ENCODE measurements around the gene NAAA.
A peak's percentile ranks its signal among the peaks of the same experiment; 100 is the strongest.
"Not testable (repeated sequence)": the region's sequence is repeated elsewhere in the genome, so short reads cannot be mapped to it uniquely, and the experiment has no call there.

NAAA gene

DNA sequence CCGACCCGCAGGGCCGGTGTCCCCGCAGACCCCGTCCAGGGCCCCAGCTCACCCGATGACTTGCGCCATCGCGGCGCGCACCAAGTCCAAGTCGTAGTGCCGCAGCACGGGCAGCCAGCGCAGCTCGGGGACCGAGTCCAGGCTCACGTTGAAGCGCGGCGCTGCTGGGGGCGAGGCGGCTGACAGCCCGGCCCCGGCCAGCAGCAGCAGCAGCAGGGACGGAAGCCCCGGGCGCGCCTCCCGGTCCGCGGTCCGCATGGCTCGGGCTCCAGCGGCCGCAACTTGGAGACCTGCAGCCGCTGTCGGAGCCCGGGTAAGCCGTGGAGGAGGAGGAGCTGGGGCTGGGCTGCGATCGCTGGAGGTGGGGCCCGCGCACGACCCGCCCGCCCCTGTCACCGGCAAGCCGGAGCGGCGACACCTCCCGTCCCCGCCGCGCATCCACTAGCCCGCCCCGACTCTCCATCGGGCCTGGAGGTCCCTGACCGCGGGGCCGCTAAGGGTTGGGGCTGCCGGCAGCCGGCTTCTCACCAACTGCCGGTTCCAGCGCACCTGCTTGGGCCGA is at the start of gene NAAA:
Gene NAAA, minus strand, starts transcription at position 322 of the 562 bp plus-strand sequence. Its CDS starts 64 bp downstream, at position 258.
- DNase-seq (ENCODE audit: low read depth): peak; percentile 14

DNA sequence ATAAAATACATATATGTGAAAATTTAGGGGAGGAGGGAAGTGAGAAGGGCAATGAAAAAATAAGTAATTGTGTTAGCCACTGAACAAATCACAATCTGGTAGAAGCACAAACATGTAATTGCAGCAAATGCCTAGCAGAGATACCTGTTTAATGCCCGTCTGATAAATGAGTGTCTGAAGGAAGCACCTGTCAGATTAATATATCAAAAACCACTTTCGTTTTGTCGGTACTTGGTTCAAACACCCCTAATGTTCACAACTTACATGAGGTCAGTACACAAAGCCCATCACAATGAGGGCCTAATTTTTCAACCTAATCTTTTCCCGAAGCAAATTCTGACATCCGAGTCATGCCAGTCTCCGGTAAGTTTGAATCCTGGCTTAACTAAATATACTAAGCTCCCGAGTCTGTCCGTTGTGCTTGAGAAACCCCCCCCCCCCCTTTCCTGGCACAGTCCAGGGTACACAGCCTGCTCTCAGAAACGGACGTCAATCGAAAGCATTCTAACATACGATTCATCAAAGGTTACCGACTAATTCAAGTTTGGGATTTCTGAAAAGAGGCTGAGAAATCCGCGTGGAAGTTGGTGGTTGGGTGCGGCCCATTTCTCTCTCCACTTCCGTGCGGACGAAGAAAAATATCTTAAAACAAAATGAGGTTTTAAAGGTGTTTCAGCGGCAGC is 49.2 kb upstream of the NAAA start:
- no peak for DNase-seq (ENCODE audit: low read depth)

DNA sequence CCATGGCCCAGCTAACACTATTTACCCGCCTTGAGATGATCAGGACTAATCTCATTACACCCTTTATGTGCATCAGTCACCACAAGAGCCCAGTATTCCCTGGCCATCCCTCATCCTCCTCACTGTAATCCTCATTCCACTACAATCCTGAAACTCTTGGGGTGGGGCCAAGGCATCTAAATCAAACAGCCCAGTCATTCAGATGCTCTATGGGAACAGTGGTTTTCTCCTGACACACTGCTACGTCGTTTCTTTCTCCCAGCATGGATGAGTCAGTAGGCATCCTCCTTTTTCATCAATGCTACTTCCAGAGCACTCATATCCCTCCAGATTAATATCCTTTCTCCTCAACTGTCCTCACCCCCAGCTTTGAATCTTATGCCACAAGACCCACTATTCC is 44.3 kb upstream of the NAAA start:
- DNase-seq (ENCODE audit: low read depth): no peak

DNA sequence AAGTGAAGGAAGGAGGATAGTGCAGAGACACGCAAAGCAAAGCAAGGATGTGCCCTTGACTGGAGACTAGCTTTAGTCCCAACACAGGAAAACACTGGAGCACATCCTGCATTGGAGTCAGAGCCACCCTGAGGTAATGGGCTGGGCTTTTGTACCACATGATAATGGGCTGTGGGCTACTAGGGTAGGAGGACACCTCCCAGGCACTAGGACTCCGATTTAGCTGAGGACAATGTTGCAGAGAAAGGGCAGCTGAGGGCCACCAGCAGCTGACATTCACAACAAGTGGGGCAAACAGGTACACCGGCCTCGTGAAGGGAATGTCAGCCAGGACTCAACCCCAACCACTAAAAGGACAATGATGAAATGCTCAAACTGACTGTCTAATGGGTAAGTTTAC is 39.8 kb upstream of the NAAA start:
- no peak for DNase-seq (ENCODE audit: low read depth)

DNA sequence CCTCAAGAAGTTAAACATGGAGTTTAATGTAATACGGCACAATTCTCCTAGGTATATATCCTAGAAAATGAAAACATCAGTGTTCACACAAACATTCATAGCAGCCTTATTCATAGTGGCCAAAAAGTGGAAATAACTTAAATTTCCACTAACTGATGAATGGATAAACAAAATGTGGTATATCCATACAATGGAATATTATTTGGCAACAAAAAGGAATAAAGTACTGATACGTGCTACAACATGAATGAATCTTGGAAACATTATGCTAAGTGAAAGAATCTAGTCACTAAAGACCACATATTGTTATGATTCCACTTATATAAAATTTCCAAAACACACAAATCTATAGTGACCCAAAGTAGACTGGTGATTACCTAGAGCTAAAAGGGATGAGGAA is 35.4 kb upstream of the NAAA start:
- no peak for DNase-seq (ENCODE audit: low read depth)

DNA sequence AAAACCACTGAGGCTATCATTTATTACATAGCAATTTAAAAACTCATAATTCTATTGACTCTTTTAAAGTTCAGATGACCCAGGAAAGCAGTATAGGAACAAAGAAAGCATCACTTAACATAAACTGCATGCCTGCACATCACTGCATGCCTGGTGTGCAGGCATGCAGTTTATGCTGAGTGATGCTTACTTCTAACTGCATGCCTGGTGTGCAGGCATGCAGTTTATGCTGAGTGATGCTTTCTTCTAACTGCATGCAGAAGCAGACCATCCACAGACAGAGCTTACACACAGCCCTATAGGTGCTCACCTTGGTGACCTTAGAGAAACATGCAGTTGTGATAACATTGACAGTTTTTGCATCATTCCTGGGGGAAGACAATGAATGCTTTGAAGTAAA is 33.0 kb upstream of the NAAA start:
- DNase-seq (ENCODE audit: low read depth): no peak

DNA sequence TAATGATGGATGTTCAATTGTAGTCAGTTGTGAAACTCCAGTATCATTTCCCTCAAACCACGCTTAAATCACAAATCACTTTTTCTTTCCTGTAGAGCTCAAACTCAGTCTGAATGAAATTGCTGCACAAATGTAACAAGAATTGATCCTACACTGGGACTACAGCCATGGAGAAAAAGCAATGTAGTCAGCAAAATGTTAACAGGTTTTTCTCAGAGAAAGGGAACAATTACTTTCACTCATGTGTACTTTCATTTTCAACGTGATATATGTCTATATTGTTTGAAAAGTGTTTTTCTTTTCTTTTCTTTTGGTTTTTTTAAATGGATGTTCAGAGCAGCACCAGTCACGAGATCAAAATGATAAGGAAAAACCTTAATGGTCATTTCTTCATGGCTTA is 27.3 kb upstream of the NAAA start:
- DNase-seq (ENCODE audit: low read depth): no peak

DNA sequence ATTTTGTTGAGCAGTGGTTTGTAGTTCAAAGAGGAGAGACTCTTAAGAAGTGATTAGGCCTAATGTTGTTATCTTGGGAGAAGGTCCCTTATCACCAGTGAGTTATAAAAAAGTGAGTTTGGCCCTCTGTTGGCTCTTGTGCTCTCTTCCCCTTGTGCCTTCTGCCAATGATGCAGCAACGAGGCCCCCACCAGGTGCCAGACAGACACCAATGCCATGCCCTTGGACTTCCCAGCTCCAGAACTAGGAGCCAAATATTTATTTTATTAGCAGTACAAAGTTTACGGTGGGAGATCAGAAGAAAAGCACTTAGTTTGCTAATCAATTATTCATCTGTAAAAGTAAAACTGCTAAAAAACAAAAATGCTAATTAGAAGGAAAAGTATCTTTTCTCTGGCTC is 22.7 kb upstream of the NAAA start:
- no peak for DNase-seq (ENCODE audit: low read depth)

DNA sequence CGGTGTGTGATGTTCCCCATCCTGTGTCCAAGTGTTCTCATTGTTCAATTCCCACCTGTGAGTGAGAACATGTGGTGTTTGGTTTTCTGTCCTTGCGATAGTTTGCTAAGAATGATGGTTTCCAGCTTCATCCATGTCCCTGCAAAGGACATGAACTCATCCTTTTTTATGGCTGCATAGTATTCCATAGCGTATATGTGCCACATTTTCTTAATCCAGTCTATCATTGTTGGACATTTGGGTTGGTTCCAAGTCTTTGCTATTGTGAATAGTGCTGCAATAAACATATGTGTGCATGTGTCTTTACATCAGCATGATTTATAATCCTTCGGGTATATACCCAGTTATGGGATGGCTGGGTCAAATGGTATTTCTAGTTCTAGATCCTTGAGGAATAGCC is 21.3 kb upstream of the NAAA start:
- not testable (repeated sequence) for DNase-seq (ENCODE audit: low read depth)

DNA sequence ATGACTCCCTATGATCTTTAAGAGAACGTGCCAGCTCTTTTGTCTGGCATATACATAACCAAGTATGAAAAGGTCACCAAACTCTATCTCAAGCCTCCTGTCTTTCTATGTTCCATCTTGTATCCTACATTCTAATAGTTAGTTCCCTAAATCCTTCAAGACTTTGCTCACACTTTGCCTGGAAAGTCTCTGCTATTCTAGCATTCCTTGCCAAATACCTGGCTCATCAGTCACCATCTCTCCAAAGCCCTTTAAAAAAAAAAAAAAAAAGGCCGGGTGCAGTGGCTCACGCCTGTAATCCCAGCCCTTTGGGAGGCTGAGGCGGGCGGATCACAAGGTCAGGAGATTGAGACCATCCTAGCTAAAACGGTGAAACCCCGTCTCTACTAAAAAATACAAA is 17.7 kb upstream of the NAAA start:
- not testable (repeated sequence) for DNase-seq (ENCODE audit: low read depth)

DNA sequence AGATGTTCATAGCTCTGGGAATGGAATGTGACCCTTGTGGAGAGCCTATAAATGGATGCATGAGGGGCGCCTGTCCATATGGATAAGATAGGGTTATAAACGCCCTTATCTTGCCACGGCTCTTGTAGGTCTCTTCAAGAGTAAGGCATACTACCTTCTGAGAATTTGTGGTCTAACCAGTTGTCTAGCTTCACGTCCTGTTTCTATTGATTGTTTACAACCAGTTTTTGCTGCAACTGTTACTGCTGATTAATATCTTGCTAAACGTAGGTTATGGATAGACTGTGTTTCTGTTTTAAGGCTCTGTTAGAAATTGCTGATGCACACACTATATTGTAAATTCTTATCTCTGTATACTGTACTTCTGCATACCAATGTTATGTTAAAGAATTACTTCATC is 14.0 kb upstream of the NAAA start:
- not testable (repeated sequence) for DNase-seq (ENCODE audit: low read depth)

DNA sequence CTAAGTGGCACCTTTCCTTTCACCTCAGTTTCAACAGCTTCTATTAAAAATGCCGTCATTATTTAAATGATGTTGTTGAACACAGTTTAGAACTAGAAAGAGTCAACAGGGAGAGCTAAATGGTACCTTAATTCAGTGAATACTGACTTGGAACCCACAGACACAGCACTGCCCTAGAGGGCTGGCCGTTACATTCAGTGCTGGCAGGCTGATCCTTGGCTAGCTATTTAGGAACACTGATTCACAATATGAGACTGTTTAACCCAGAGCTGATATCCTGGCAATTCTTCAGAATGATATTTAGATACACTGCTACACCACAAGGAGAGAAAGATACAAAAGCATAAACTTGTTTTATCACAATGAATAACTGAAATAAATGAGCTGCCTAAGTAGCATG is 12.7 kb upstream of the NAAA start:
- no peak for DNase-seq (ENCODE audit: low read depth)

DNA sequence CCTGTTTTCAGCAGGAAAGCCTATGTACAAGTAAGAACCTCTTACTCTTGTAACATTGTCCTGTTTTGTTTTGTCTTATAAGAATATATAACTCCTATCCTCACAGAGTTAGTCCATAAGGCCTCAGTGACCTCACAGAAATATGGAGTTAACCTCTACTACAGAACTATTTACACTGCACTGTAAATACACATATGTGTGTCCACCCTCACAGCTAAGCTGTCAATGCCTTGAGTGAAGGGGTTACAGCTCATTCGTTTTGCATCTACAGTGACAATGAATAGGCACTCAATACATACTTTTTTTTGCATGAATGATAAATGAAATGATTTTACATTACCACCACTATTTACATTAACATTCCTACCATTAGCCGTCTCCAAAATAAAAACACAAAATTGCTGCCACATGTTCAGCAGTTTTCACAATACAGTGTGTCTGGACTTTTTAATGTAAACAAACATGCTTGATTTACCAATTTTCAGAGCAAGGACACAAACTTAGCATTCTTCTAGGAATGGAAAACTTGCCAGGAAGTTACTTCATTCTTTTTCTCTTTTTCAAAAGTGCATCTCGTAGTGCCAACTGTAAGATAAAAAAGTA is 9.5 kb upstream of the NAAA start:
- no peak for DNase-seq (ENCODE audit: low read depth)

DNA sequence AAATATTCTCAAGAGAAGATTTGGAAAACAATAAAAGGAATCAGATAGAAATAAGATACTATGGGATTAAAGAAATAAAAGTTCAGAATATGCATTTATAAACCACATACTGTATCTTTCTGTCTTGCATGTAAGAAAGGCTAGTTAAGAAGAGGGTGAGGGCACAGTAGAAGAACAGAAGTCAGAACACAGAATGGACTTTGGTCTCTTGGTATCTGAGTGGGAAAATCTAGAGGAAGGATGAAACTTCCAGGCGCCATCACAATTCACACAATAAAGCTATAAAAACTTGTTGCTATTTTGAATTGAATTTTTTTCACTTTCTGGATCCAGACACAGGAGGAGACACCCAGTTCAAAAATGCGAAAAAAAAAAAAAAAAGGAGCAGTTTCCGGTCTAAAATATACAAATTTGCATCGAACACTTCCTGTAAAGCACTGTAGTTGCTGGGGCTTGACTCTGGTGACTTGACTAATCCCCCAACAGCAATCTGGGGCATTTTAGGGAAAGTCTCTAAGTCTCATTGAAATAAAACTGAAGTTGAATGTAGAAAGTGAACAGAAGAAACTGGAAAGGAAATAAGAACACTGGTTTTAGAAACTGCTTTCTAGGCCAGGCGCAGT is 8.1 kb upstream of the NAAA start:
- no peak for DNase-seq (ENCODE audit: low read depth)

DNA sequence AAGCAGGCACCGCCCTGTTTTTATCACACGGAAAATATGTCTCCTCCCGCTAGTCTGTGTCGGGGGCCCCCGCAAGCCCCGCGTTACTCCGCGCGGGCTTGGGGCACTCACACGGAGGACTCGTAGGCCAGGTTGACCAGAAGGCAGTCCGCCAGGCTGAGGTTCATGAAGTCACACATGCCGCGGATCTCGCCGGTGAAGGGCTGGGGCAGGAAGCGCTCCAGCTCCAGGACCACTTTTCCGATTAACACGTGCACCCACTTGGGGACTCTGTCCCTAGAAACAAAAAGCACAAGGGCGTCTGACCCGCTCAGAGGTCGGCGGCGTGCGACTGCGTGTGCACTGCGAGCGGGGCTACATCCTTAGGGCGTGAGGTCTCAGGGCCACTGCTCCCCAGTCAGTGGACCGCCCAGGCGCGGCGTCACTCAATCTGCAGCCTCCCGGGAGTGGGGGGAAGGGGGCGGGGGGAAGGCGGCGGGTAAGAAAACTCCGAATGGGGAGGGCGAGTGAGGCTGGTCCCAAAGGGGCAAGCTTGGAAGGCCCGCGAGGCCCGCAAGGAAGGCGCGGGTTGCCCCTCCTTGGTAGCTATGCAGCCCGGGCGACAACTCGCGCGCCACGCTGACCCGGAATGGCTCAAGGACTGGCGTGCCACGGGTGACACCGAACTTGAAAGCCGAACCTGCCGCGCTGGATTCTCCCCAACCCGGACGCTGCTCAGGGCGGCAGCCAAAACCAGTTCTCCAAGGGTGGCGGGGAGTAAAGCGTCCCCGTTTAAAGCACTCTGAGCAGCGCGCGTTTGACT is 722 bp downstream of the NAAA start:
- DNase-seq (ENCODE audit: low read depth): peak; percentile 20

DNA sequence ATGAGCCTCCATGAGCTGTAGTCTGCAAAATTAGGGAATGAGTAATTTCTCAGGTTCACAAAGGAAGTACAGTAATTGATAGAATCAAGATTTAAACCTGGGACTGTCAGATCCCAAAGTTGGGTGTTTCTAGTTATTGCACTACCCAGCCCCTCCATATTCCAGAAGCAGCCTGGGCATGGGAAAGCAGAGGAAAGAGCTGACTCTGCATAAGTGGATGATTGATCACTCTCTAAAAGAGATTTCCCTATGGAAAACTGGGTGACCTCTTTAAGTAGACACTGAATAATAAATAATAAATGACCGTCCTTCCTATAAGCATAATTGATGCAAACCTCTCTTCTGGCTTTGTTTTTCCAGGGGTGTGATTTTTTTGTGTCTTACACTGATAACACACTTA is 5.2 kb downstream of the NAAA start:
- DNase-seq (ENCODE audit: low read depth): no peak

DNA sequence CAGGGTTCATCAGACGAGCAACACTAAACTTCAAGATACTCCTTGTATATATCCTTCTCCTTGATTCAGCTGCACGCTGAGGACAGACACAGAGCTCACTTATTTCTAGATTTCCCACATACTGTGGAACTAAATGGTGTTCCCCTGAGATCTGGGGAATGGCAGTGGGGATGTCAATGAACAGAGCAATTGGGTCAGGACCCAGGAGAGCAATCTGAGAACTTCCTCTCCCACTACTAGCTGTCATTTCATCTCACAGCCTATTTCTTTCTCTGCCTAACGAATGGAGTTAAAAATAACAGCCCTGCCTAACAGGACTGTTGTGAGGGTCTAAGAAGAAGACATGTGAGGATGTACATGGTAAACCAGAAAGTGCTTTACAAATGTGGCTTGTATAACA is 10.7 kb downstream of the NAAA start:
- no peak for DNase-seq (ENCODE audit: low read depth)

DNA sequence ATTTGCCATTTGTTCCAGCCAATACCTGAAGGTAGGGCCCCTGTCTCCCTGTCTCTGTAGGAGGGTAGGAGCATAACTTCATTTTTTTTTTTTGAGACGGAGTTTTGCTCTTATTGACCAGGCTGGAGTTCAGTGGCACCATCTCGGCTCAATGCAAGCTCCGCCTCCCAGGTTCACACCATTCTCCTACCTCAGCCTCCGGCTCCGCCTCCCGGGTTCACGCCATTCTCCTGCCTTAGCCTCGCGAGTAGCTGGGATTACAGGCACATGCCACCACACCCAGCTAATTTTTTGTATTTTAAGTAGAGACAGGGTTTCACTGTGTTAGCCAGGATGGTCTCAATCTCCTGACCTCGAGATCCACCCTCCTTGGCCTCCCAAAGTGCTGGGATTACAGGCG is 15.9 kb downstream of the NAAA start:
- not testable (repeated sequence) for DNase-seq (ENCODE audit: low read depth)

DNA sequence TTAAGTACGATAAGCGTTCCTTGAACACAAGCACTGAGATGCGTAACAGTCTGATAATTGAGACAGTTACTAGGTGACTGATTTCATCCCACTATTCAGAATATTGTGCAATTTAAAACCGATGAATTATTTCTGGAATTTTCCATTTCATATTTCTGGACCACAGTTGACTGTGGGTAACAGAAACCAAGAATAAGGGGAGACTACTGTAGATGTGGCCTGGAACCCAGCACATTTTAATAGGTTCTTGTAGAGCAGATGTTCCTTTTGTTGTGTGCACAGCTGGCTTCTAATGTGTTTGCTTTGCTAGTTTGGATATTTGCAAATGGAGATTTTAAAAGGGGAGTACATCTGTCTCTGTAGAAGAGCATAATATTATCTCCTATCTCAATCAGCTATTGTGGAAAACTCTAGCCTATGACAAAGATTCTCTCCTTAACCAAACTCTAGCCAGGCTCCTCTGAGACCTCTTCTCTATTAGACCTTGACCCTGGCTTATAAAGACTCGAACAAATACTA is 16.4 kb downstream of the NAAA start:
- DNase-seq (ENCODE audit: low read depth): no peak

DNA sequence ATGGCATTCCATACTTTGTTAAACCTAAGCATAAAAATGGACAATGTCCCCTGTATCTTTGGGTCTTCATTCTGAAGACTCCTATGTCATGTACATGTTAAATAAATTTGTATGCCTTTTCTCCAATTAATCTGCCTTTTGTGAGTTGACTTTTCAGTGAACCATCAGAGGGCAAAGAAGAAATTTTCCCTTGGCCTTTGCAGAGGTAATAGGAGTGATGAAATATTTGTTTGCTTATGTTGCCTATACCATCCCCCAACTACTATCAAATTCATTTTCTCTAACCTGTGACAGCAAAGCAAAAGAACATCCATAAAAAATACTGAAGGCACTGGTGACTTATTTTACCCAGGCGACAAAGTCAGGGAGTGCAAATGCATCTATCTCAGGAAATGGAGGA is 18.2 kb downstream of the NAAA start:
- no peak for DNase-seq (ENCODE audit: low read depth)

DNA sequence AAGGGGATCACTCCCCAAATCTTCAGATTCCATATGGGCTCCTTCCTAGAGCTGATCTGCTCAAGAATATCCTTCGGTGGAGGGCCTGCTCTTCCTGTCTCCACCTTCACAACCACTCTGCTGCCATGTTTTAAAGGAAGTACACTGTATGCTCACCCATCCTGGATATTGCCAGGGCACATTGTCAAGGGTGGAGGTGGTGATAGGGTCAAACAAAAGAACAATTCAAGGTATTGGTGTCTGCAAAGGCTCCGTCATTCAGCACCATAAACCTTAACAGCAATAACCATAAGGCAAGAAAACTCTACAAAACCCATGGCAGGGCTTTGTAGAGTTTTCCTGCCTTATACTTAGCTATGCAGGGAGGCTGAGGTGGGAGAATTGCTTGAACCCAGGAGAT is 18.9 kb downstream of the NAAA start:
- DNase-seq (ENCODE audit: low read depth): no peak

DNA sequence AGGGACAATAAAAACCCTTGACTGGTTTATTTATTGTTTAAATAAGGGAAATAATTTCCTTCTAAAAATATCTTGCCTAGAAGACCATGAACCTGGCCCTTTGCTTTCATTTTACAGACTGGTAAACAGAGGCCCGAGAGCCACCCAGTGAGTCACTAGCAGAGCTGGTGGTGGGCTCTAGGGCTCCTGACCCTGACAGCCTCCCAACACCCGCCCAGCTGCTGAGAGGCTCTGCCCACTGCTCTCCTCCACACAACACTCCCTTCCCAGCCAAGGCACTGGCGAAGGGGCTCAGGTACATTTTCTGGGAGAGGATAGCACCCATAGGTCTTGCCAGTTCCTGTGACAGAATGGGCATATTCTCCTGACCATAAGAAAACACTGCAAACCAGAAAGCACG is 20.5 kb downstream of the NAAA start:
- DNase-seq (ENCODE audit: low read depth): no peak

Data from CMK (cell line).